HG02642 (cell line): ENCODE measurements around the gene PLIN1.

Source experiments
- ATAC-seq: cut with Tn5 transposase; IDR thresholded peaks from one replicate; pipeline ENCODE4 v1.9.1; 2021; ENCODE audit warnings: mild to moderate bottlenecking; ENCODE audit not compliant: unreplicated experiment, poor library complexity

Gene PLIN1

GRCh38 chr15:89654847-89655805, 24.0 kb downstream of the PLIN1 start, which contains the start of gene KIF7:
TSS of gene KIF7 (minus strand) at chr15:89655467. CDS start at chr15:89652930, 2,537 bp downstream.
- no peak for ATAC-seq

GRCh38 chr15:89654301-89654761, 24.8 kb downstream of the PLIN1 start:
- no peak for ATAC-seq

- no peak for ATAC-seq
Measured at GRCh38 chr15:89653578-89653977, 25.6 kb downstream of the PLIN1 start.

GRCh38 chr15:89652666-89653065, 26.5 kb downstream of the PLIN1 start:
- ATAC-seq = no peak

GRCh38 chr15:89652131-89652530, 27.0 kb downstream of the PLIN1 start:
- ATAC-seq = no peak

GRCh38 chr15:89649716-89650115, 29.5 kb downstream of the PLIN1 start:
- no peak for ATAC-seq

- ATAC-seq = no peak
Measured at GRCh38 chr15:89649013-89649625, 30.0 kb downstream of the PLIN1 start.

- ATAC-seq = no peak
Measured at GRCh38 chr15:89648106-89649012, 30.8 kb downstream of the PLIN1 start.

- no peak for ATAC-seq
Measured at GRCh38 chr15:89647191-89647851, 31.8 kb downstream of the PLIN1 start.

GRCh38 chr15:89646416-89647141, 32.6 kb downstream of the PLIN1 start:
- ATAC-seq = no peak

- no peak for ATAC-seq
Measured at GRCh38 chr15:89645680-89646079, 33.5 kb downstream of the PLIN1 start.

- ATAC-seq = no peak
Measured at GRCh38 chr15:89642106-89642505, 37.1 kb downstream of the PLIN1 start.

- ATAC-seq = no peak
Measured at GRCh38 chr15:89641053-89641452, 38.1 kb downstream of the PLIN1 start.

GRCh38 chr15:89640245-89640644, 38.9 kb downstream of the PLIN1 start:
- no peak for ATAC-seq

- no peak for ATAC-seq
Measured at GRCh38 chr15:89633585-89633984, 45.6 kb downstream of the PLIN1 start.

GRCh38 chr15:89632563-89633430, 46.4 kb downstream of the PLIN1 start:
- ATAC-seq = no peak

- no peak for ATAC-seq
Measured at GRCh38 chr15:89631902-89632264, 47.3 kb downstream of the PLIN1 start.
